GM18951 (cell line): ENCODE data around the gene CCBE1.

ENCODE experiments used
- POLR2A ChIP-seq: IDR thresholded peaks from 4 replicates; pipeline ENCODE4 v1.6.1; 2011; ENCODE audit warnings: mild to moderate bottlenecking; ENCODE audit not compliant: insufficient read length, insufficient read depth; ENCODE audit errors: extremely low read depth
- in situ Hi-C: fragments of 300-500 bp; cut with MboI; formaldehyde crosslinking; loops from one replicate; pipeline ENCODE4 v1.12.0; 2022; ENCODE audit warnings: low sequenced_read_pairs, mixed read lengths, inconsistent platforms; ENCODE audit not compliant: unreplicated experiment

The CCBE1 gene

DNA sequence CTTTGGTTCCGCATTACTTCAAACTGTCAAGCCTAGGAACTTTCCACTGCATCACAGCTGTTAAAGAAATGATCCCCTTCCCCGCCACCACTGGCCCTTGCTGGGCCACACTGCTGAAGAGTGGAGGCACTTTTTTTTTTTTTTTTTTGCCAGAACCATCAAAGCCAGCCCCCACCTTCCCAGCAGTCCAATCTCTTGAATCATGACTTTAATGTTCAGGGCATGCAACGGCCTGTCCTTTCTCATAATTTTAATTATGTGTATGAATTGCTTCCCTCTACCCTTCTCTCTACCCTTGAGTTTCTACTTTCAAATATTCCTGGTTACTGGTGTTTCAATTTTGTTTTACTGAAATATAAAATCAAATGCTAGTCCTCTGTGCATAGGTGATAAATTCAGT lies 236.1 kb downstream of the CCBE1 start:
- in situ Hi-C loops, result loop anchor here (25.0 kb wide), 1 partner anchor 351 kb away; no protein-coding TSS in a partner anchor
- TF ChIP-seq POLR2A, result no peak

DNA sequence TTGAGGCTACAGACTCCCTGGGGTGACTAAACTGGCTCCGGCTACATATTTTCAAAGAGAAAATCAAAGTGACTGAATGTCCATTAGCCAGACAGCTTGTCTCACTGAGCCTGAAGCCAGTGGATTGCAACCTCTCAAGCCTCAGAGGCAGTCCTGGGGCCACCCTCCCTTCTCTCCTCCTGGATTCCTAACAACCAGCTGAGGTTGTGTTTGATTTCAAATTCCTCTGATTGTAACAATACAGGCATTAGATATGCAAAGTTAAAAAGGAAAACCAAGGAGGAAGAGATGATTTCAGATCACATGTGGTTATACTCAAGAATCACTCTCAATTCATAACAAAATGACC lies 237.2 kb downstream of the CCBE1 start:
- no peak for TF ChIP-seq POLR2A
- in situ Hi-C loops, result loop anchor here (25.0 kb wide), 1 partner anchor 352 kb away; no protein-coding TSS in a partner anchor

GRCh38 chr18:59459369-59460071 lies 237.7 kb downstream of the CCBE1 start:
- TF ChIP-seq POLR2A, result no peak
- in situ Hi-C loops, result loop anchor here (25.0 kb wide), 1 partner anchor 353 kb away; no protein-coding TSS in a partner anchor

DNA sequence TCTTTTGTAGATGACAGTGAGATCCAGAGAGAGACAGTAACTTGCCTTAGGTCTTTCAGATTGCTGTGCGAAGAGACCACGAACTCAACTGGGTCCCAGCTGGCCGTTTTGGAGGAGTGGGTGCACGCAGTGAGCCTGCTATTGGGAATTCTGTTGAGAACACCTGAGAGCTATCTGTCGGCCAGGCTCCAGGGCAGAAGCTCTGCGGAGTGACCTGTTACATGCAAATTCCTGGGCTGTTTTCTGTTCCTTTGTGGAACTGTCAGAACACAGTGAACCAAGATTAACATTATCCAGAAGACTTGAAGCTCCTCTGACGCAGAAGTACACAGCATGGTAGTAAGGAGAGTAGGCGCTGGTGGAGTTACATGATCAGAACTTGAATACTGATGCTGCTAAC lies 238.6 kb downstream of the CCBE1 start:
- TF ChIP-seq POLR2A, result no peak
- in situ Hi-C loops, result loop anchor here (25.0 kb wide), 1 partner anchor 354 kb away; no protein-coding TSS in a partner anchor

DNA sequence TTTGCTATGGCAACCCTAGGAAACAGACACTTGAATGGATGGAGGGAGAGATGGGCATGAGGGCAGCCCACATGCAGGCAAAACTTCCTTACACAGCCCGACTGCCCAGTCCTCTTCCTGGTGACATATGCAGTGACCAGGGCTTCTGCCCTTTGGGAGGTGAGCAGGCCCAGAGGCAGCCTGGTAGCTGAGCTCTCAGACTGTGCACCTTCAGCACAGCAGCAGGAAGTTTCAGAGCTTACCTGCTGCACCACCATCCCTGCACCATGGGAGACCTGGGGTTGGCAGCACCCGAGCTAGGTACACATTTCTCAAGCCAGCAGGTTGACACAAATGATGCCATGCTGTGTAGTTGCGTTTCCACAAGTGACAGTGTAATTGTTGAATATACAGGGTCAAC lies 240.6 kb downstream of the CCBE1 start:
- in situ Hi-C loops, result loop anchor here (25.0 kb wide), 1 partner anchor 356 kb away; no protein-coding TSS in a partner anchor
- no peak for TF ChIP-seq POLR2A

DNA sequence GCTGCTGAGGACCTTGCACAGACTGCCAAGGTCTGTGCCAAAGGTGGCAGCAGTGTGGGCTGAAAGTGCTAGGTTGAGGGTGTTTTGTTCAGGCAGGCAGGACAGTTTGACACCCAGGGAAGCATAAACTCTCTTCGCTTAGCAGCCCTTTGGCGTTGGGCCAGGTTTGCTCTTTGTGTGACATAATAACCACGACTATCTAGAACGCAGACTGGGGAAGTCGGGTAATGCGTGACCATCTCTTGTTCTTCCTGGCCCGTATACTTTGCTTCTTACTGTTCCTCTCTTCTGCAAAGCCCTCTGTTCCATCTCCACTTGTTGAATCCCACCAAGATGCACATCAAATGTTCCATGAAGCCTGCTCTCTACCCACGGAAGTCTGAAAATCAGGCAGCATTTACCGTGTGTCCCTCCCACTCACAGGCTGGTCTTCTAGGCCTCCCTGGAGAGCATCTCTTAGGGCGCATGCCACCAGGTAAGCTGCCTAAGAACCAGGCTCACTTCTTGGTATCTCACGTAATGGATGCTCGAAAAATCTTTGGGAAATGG lies 241.4 kb downstream of the CCBE1 start:
- in situ Hi-C loops, result loop anchor here (25.0 kb wide), 1 partner anchor 356 kb away; no protein-coding TSS in a partner anchor
- no peak for TF ChIP-seq POLR2A

- no peak for TF ChIP-seq POLR2A
- in situ Hi-C loops, result loop anchor here (25.0 kb wide), 1 partner anchor 357 kb away; no protein-coding TSS in a partner anchor
Observed at GRCh38 chr18:59454909-59455727, 242.1 kb downstream of the CCBE1 start.

- in situ Hi-C loops, result loop anchor here (25.0 kb wide), 1 partner anchor 359 kb away; no protein-coding TSS in a partner anchor
- TF ChIP-seq POLR2A, result no peak
Observed at GRCh38 chr18:59453468-59453961, 243.7 kb downstream of the CCBE1 start.

DNA sequence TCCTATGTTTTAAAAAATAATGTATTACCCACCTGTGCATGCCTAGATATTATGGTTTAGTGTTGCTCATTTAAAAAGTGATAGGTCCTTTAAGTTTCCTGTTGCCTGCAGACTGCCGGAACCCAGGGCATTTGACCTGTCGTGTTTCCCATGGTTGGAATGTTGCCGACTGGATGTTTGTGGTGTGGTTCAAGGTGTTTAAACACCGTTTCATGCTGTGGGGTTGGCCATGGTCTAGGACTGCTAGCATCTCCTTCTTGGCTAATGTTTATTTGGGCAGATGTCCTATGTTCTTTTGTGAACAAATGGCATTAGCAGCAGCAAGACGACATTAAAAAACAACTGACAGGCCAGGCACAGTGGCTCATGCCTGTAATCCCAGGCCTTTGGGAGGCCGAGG lies 245.3 kb downstream of the CCBE1 start:
- in situ Hi-C loops, result loop anchor here (25.0 kb wide), 1 partner anchor 360 kb away; no protein-coding TSS in a partner anchor
- TF ChIP-seq POLR2A, result no peak

- in situ Hi-C loops, result loop anchor here (25.0 kb wide), 1 partner anchor 361 kb away; no protein-coding TSS in a partner anchor
- TF ChIP-seq POLR2A, result no peak
Observed at GRCh38 chr18:59451073-59451472, 246.2 kb downstream of the CCBE1 start.

DNA sequence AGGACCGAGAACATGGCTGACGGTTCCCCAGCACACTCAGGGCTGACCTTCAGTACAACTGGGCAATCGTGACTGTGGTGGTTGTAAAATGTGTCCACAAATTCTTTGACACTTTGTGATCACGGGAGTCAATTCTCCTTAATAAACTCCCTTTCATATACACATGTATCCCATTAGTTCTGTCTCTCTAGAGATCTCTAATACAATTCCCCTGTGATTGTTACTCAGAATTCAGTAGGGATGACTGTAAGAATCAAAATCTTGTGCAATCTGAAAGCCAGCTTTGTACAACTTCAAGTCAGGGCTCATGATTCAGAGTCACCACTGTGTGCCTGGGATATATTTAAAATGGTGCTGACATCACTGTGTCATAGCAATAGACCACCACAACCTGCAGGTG lies 248.7 kb downstream of the CCBE1 start:
- no peak for TF ChIP-seq POLR2A
- in situ Hi-C loops, result no loop called here

- no peak for TF ChIP-seq POLR2A
- in situ Hi-C loops, result no loop called here
Observed at GRCh38 chr18:59446012-59446411, 251.2 kb downstream of the CCBE1 start.

- TF ChIP-seq POLR2A, result no peak
- in situ Hi-C loops, result no loop called here
Observed at GRCh38 chr18:59437851-59438569, 259.2 kb downstream of the CCBE1 start.
